ENCODE data around the gene THRB.

DNA sequence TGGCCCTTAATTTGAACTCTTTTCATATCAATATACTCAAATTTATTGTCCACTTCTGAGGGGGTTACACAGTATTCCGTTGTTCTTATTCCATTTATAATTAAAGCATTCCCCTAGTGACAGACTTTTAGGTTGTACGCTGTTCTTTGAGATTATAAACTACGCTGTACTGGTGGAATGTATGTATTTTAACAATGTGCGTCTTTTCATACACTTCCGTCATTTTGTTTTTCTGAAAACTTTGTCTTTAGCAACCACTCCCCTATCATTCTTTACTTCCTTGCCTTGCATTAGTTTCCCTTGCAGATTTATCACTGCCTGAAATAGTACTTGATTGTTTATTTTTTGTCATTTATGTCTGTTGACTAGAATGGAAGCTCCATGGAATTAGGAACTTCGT lies 137.0 kb downstream of the THRB start:
- TF ChIP-seq, protein P1, sequence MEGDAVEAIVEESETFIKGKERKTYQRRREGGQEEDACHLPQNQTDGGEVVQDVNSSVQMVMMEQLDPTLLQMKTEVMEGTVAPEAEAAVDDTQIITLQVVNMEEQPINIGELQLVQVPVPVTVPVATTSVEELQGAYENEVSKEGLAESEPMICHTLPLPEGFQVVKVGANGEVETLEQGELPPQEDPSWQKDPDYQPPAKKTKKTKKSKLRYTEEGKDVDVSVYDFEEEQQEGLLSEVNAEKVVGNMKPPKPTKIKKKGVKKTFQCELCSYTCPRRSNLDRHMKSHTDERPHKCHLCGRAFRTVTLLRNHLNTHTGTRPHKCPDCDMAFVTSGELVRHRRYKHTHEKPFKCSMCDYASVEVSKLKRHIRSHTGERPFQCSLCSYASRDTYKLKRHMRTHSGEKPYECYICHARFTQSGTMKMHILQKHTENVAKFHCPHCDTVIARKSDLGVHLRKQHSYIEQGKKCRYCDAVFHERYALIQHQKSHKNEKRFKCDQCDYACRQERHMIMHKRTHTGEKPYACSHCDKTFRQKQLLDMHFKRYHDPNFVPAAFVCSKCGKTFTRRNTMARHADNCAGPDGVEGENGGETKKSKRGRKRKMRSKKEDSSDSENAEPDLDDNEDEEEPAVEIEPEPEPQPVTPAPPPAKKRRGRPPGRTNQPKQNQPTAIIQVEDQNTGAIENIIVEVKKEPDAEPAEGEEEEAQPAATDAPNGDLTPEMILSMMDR (IDR thresholded peaks at IDR 0.05), result no peak
- no peak for TF ChIP-seq POLR2A (IDR thresholded peaks at IDR 0.05)

Measured in heart left ventricle (tissue), 13 donors.